Measurements from ENCODE around the gene LAMA3. TPM values are rescaled to one million over a fixed set of nuclear protein-coding genes. Genes with fewer than 3 reads are reported as not detected.

Gene LAMA3
- total RNA-seq, 1 donor from 2014 or later = 25.5 TPM

DNA sequence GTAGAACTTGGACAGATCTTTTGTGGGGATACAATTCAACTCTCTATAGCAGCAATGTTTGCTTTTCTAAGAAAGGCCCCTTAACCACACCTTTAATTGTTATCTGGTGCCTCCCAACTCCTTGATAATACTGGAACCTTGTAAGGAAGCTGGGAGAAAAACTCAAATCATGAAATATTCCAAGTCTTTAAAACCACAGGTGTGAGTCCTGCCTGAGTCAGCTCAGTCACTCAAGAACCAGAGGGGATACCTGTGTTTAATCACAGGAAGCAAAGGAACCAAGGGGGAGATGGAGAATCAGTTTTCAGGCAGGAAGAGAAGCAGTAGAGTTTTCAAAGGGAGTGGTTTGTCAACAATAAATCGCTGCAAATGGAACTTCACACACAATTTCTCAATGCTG is 159.9 kb downstream of the LAMA3 start:
- no peak for DNase-seq (ENCODE audit: low spot score)

GRCh38 chr18:23850215-23850614 is 161.0 kb downstream of the LAMA3 start:
- no peak for DNase-seq (ENCODE audit: low spot score)

DNA sequence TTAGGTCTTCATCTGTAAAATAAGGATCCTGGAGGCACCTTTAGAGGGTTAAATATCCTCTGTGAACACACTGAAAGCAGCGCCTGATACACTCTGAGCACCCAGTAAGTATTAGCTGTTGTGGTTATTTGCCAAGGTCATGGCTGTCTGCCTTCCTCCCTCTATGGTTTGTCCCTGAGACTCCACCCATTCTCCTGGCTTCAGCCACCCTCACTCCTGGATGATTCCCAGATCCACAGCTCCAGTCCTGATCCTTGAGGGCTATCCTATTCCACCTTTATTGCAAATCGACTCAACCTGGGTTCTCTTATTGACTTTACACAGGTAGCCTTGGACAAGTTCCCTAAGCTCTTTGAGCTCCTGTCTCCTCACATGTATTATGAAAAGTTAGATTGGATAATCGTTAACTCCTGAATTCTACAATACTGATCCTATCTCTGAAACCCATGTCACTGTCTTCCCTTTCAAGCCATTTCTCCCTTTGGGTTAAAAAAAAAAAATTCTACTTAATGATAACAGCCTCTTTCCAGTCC is 162.3 kb downstream of the LAMA3 start:
- DNase-seq (ENCODE audit: low spot score) = no peak

DNA sequence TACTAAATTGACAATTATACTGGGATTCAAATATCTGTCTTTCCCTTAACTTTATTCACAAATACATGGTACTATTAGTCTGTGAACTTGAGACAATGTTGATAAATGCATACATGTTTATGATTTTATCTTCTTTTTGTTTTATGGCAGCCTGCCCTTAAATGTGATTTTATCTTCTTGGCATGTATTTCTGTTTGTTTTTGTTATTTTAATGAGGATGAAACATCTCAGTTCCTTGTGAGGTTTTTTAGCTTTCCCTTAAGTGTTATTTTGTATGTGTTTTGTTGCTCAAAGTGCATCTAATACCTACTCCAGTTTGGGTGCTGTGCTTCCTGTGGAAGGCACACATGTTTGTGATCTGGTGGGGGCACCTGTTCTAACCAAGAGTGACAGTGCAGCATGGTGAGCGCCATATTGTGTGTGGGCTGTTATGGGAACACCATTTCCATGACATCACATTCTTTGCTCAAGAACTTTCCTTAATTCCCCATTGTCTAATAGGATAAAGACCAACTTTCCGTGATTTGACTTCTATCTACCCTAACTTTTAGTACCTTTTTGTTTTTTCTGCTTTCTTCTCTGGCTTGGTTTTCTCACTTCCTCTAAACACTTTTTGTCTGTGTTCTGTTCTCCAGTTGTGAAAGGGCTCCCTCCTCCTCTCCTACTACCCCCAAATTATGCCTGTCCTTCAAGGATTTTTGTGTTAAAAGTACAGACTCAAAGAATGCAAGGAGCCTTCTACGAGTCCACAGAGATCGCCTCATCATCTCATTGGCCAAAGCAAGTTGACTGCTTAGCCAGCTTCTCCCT is 163.2 kb downstream of the LAMA3 start:
- no peak for DNase-seq (ENCODE audit: low spot score)

- no peak for DNase-seq (ENCODE audit: low spot score)
These were observed 164.4 kb downstream of the LAMA3 start for GRCh38 chr18:23853448-23854195.

DNA sequence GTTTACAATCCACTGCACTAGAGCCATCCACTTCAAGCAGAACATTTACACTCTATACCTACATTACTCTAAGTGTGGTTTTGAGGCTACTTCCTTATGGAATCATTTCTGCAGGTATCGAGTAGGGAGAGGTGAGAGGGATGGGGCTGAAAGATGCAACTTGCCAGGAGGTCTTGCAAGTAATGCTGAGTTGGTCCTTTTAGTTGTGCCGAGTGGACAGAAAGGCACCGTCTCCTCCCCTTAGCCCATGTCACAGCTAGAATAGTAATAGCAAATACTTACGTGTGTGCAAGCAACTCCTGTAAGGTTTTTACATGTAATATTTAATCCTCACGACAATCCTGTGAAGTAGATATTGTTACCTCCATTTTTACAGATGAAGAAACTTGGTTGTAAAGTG is 166.5 kb downstream of the LAMA3 start:
- DNase-seq (ENCODE audit: low spot score) = no peak

DNA sequence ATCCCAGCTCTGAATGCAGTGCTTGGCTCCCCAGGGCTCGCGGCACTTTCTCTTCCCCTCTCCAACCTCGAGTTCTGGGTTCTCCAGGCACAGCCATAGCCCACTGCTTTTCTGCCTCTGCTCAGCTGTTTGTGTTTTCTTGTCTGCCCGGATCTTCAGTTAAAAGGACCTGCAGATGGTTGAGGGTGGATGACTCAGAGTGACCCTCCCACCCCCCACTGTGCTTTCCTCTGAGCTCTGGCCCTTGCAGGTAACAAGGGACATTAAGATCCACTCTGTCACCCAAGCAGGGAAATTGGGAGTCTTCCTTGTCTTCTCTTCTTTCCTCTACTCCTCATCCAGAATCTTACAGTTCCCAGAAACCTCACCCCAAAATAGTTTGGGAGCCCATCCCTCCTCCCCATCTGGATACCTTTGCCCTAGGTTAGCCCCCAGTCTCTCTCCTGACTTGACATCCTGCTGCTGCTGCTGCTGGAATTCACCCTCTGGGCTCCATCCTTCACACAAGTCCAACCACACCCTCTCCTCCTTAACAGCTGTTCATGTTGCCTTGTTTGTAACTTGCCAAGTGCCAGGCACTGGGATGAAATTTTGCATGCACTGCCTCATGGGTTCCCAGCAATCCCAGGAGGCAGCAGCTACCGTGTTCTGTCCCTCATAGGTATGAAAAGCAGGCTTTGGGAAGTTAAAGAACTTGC is 167.4 kb downstream of the LAMA3 start:
- no peak for DNase-seq (ENCODE audit: low spot score)

DNA sequence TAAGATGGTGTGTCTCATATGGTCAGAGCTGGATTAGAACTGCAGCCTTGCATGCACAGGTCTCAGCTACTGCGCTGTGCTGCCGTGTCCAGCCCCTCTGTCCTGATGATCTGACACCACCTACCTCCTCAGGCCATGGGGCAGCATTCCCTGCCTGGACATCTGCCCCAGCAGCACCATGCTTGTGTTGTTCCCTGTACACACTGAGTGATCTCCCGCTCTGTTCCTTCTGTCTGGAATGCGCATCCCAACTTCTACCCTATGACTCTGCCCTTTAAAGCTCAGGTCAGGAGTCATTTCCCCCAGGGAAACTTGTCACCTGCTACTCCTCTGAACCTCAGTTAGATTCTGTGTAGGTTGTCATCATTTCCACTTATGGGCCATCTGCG is 167.9 kb downstream of the LAMA3 start:
- DNase-seq (ENCODE audit: low spot score) = no peak

- DNase-seq (ENCODE audit: low spot score) = peak; percentile 74
These were observed 168.5 kb downstream of the LAMA3 start for GRCh38 chr18:23857756-23858155.

- DNase-seq (ENCODE audit: low spot score) = no peak
These were observed 170.4 kb downstream of the LAMA3 start for GRCh38 chr18:23859466-23860336.

- no peak for DNase-seq (ENCODE audit: low spot score)
These were observed 172.1 kb downstream of the LAMA3 start for GRCh38 chr18:23861326-23861725.

GRCh38 chr18:23861805-23862470 is 172.7 kb downstream of the LAMA3 start:
- no peak for DNase-seq (ENCODE audit: low spot score)

DNA sequence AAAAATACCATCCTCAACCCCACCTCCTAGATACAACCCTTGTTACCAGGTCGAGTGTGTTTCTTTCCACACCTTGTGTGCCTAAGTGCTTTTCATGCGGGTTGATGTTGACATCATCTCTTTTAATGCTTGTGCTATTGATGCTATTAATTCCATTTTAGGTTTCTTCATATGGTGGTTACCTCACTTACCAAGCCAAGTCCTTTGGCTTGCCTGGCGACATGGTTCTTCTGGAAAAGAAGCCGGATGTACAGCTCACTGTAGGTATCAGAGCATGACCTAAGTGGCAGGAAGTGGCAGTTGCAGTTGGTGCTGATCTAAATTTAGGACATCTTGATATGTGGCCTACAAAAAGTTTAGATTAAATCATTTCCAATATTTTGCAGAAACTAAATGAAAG is 175.4 kb downstream of the LAMA3 start:
- DNase-seq (ENCODE audit: low spot score) = no peak

DNA sequence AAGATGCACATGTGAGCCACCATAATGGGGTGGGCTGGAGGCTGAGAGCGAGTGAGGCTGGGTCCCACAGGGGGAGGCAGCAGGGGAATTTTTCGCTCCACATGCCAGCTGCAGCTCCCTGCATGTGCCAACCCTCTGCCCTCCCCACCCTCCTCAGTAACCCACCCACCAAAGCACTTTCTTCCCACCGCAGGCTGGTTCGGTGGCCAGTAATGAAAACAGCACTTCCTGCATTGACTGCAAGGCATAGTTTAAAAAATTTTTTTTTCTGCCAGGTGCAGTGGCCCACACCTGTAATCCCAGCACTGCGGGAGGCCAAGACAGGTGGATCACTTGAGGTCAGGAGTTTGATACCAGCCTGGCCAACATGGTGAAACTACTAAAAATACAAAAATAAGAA is 177.8 kb downstream of the LAMA3 start:
- no peak for DNase-seq (ENCODE audit: low spot score)

DNA sequence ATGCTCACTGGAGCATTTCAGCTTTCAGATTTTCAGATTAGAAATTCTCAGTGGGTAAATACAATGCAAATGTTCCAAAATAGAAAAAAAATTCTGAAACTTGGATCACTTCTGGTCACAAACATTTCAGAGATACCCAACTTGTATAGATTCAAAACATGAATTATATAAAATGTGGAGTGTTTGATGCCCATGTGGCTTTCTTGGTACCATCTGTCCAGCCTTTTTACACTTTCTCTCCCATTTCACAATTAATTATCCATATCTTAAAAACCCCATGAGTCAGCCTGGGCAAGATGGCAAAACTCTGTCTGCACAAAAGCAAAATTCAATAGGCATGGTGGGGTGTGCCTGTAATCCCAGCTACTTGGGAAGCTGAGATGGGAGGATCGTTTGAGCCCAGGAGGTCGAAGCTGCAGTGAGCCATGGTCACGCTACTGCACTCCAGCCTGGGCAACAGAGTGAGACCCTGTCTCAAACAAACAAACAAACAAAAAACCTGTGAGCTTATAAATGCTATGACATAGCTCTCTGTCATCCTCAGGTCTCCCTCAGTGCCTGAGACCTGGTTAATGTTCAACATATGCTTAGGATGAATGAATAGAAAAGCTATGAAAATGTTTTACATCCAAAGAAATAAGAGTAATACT is 179.0 kb downstream of the LAMA3 start:
- DNase-seq (ENCODE audit: low spot score) = no peak

DNA sequence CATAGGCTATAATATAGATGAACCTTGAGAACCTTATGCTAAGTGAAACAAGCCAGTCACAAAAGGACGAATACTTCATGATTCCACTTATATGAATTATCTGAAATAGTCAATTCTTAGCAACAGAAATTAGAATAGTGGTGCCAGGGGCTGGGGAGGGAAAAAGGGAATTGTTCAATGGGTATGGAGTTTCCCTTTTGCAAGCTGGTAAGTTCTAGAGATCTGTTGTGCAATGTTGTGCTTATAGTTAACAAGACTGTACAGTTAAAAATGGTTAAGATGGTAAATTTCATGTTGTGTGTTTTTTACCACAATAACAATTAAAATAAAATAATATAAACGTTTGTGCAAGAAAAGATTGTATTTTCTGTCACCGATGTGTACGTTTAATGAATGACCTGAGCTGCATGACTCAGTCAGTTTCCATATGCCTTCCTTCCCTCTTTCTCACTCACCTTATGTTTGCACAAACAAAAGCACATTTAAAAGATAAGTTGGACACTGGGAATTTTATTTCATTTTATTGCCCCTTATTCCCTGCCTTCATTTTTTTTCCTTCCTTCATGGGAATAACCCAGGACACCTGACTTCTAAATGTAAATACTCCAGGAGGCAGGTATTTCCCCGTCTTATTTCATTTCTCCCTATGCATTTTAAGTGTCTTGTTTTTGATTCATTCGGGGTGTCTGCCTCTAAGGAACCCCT is 181.6 kb downstream of the LAMA3 start:
- DNase-seq (ENCODE audit: low spot score) = no peak

DNA sequence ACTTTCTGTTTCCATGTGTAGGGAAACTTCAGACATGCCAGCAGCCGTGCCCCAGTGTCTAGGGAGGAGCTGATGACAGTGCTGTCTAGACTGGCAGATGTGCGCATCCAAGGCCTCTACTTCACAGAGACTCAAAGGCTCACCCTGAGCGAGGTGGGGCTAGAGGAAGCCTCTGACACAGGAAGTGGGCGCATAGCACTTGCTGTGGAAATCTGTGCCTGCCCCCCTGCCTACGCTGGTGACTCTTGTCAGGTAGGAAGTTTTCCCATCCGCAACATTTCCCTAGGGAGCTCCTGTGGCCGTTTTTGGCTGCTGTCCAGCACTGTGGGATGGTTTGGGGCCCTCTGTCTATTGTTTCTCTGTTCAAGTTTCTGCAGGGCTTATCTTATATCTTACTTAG is 182.2 kb downstream of the LAMA3 start:
- no peak for DNase-seq (ENCODE audit: low spot score)

DNA sequence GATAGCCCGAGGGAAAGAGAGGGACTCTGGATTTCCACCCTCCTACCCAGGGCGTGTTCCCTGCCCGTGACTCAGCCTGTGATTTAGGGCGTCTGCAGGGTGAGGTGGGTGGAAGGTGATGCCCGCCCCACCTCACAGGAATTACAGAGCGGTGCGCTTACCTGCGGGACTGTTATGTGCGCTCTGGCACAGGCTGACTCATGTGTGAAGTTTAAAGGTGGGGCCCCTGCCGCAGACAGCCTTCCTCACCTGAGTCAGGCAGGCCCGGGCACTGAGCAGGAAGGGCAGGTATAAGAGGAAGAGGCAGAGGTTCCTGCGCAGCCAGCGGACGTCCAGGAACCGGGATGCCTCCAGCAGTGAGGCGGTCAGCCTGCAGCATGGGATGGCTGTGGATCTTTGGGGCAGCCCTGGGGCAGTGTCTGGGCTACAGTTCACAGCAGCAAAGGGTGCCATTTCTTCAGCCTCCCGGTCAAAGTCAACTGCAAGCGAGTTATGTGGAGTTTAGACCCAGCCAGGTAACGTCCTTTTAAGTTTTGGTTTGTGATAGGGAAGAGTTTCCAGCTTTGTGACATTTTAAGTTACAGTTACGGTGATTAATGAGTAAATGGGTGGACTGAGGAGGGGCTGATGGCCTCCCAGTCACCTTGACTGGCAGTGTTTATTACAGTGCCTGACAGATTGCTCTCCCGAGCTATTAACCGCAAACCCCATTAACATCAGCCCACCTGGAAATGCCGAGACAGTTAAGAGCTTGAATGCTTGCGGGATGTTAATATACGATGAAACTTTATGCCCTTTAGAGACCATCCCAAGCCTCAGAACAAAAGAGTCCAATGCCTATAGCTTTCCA is 183.7 kb downstream of the LAMA3 start:
- peak; percentile 61 for DNase-seq (ENCODE audit: low spot score)
